ENCODE data around the gene GDPD3.
"Not testable (repeated sequence)": the region's sequence is repeated elsewhere in the genome, so short reads cannot be mapped to it uniquely, and the experiment has no call there.

The GDPD3 gene

DNA sequence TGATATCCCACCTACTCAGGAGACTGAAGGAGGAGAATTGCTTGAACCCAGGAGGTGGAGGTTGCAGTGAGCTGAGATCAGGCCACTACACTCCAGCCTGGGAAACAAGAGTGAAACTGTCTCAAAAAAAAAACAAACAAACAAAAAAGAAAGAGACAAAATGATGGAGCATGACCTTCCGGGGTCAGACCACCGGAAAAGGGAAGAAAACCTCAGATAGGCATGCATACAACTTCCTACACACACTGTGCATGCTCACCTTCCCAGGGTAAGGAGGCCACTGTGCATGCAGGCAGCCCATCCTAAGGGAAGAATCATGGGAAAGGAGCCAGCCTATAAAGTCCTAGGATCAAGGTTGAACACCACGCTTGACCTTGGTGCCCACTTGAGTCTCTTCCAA, 19.3 kb upstream of the GDPD3 start:
- Histone ChIP-seq H3K4me3 (ENCODE audit: low read length) (no peak overlapping the region), H3K27me3 (ENCODE audit: low read depth, low read length) (no peaks in the 10 kb centered on the region), H3K36me3 (replicated peaks; ENCODE audit: low read depth, low read length) (no peaks in the 10 kb centered on the region), H3K4me2 (ENCODE audit: low read length) (no peak overlapping the region), H3K4me1 (ENCODE audit: low read length) (peaks cover 12% of the 10 kb centered on the region), H3K79me2 (ENCODE audit: low read length) (no peaks in the 10 kb centered on the region), H3K9ac (ENCODE audit: low read length) (no peak overlapping the region), H2AFZ (ENCODE audit: low read depth, low read length) (no peak overlapping the region), H4K20me1 (ENCODE audit: insufficient read depth, low read length) (no peaks in the 10 kb centered on the region), H3K9me3 (ENCODE audit: insufficient read depth, low read length) (no peaks in the 10 kb centered on the region), H3K27ac (ENCODE audit: low read length) (no peak overlapping the region)
- TF ChIP-seq, protein P1, sequence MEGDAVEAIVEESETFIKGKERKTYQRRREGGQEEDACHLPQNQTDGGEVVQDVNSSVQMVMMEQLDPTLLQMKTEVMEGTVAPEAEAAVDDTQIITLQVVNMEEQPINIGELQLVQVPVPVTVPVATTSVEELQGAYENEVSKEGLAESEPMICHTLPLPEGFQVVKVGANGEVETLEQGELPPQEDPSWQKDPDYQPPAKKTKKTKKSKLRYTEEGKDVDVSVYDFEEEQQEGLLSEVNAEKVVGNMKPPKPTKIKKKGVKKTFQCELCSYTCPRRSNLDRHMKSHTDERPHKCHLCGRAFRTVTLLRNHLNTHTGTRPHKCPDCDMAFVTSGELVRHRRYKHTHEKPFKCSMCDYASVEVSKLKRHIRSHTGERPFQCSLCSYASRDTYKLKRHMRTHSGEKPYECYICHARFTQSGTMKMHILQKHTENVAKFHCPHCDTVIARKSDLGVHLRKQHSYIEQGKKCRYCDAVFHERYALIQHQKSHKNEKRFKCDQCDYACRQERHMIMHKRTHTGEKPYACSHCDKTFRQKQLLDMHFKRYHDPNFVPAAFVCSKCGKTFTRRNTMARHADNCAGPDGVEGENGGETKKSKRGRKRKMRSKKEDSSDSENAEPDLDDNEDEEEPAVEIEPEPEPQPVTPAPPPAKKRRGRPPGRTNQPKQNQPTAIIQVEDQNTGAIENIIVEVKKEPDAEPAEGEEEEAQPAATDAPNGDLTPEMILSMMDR (IDR thresholded peaks at IDR 0.05; ENCODE audit: low read depth, low read length): no peak
- TF ChIP-seq EZH2phosphoT487 (IDR thresholded peaks at IDR 0.05; ENCODE audit: low read depth): no peak

GRCh38 chr16:30131869-30132475, 18.6 kb upstream of the GDPD3 start:
- H3K4me1 ChIP-seq (ENCODE audit: low read length): peaks cover 12% of the 10 kb centered on the region
- H3K36me3 ChIP-seq (replicated peaks; ENCODE audit: low read depth, low read length): no peaks in the 10 kb centered on the region
- no peak overlapping the region for H3K4me3 ChIP-seq (ENCODE audit: low read length)
- no peak overlapping the region for H2AFZ ChIP-seq (ENCODE audit: low read depth, low read length)
- TF ChIP-seq EZH2phosphoT487 (IDR thresholded peaks at IDR 0.05; ENCODE audit: low read depth): no peak
- TF ChIP-seq, protein P1 (IDR thresholded peaks at IDR 0.05; ENCODE audit: low read depth, low read length): no peak
- no peak overlapping the region for H3K4me2 ChIP-seq (ENCODE audit: low read length)
- H4K20me1 ChIP-seq (ENCODE audit: insufficient read depth, low read length): no peaks in the 10 kb centered on the region
- H3K9ac ChIP-seq (ENCODE audit: low read length): no peak overlapping the region
- no peaks in the 10 kb centered on the region for H3K27me3 ChIP-seq (ENCODE audit: low read depth, low read length)
- no peaks in the 10 kb centered on the region for H3K9me3 ChIP-seq (ENCODE audit: insufficient read depth, low read length)
- H3K79me2 ChIP-seq (ENCODE audit: low read length): no peaks in the 10 kb centered on the region
- H3K27ac ChIP-seq (ENCODE audit: low read length): no peak overlapping the region

DNA sequence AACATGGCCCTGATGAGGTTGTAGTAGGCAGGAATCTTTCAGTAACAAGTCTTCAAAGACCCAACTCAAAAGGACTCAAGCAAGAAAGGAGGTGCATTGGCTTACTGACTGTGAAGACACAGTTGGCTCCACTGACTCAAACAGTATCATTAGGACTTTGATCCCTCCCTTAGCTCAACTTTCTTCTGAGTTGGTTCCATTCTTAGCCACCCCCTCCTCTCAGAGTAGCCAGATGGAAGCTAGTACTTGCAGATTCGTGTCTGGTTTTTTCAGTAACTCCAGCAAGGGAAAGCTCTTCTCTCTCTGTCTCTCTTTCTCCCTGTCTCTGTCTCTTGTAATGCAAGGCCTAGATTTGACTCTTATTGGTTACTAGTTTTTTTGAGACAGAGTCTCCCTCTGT, 14.7 kb upstream of the GDPD3 start:
- TF ChIP-seq, protein P1 (IDR thresholded peaks at IDR 0.05; ENCODE audit: low read depth, low read length): no peak
- no peak for TF ChIP-seq EZH2phosphoT487 (IDR thresholded peaks at IDR 0.05; ENCODE audit: low read depth)
- H2AFZ ChIP-seq (ENCODE audit: low read depth, low read length): no peak overlapping the region

GRCh38 chr16:30125690-30126089, 12.4 kb upstream of the GDPD3 start:
- H3K4me1 ChIP-seq (ENCODE audit: low read length): peaks cover 13% of the 10 kb centered on the region
- H3K27me3 ChIP-seq (ENCODE audit: low read depth, low read length); H3K27ac ChIP-seq (ENCODE audit: low read length); H3K36me3 ChIP-seq (replicated peaks; ENCODE audit: low read depth, low read length); H3K79me2 ChIP-seq (ENCODE audit: low read length); H3K4me2 ChIP-seq (ENCODE audit: low read length); H2AFZ ChIP-seq (ENCODE audit: low read depth, low read length); H3K4me3 ChIP-seq (ENCODE audit: low read length); H3K9ac ChIP-seq (ENCODE audit: low read length); H3K9me3 ChIP-seq (ENCODE audit: insufficient read depth, low read length); H4K20me1 ChIP-seq (ENCODE audit: insufficient read depth, low read length): not testable (repeated sequence)

More for the DNA sequence above, 14.7 kb upstream of the GDPD3 start:
- Histone ChIP-seq H3K27ac (ENCODE audit: low read length) (no peak overlapping the region), H4K20me1 (ENCODE audit: insufficient read depth, low read length) (no peaks in the 10 kb centered on the region), H3K27me3 (ENCODE audit: low read depth, low read length) (no peaks in the 10 kb centered on the region), H3K79me2 (ENCODE audit: low read length) (no peaks in the 10 kb centered on the region), H3K9me3 (ENCODE audit: insufficient read depth, low read length) (no peaks in the 10 kb centered on the region), H3K4me2 (ENCODE audit: low read length) (no peak overlapping the region), H3K36me3 (replicated peaks; ENCODE audit: low read depth, low read length) (no peaks in the 10 kb centered on the region), H3K4me3 (ENCODE audit: low read length) (no peak overlapping the region), H3K9ac (ENCODE audit: low read length) (no peak overlapping the region), H3K4me1 (ENCODE audit: low read length) (peaks cover 9% of the 10 kb centered on the region)
